Brain microvascular endothelial cell (primary cell): ENCODE measurements around the gene MARCHF3.

ENCODE experiments used
- DNase-seq: peaks from one replicate; pipeline ENCODE4 v3.0.0-alpha.2; 2020
- H3K27ac ChIP-seq: fragments of 250-450 bp; sonication (Bioruptor Pico); 2 replicates; pipeline ENCODE4 v1.5.1; 2020; ENCODE audit warnings: mild to moderate bottlenecking, moderate library complexity
- H3K27me3 ChIP-seq: fragments of 250-450 bp; sonication (Bioruptor Pico); replicated peaks from 2 replicates; pipeline ENCODE4 v1.5.1; 2020; ENCODE audit warnings: mild to moderate bottlenecking
- H3K36me3 ChIP-seq: fragments of 250-450 bp; sonication (Bioruptor Pico); replicated peaks from 2 replicates; pipeline ENCODE4 v1.5.1; 2020; ENCODE audit warnings: mild to moderate bottlenecking
- H3K4me3 ChIP-seq: 2 replicates; pipeline ENCODE4 v1.5.1; 2011; ENCODE audit warnings: low read depth, mild to moderate bottlenecking, control low read depth, low read length, moderate library complexity
- in situ Hi-C: cut with HindIII; loops from 2 replicates; pipeline ENCODE4 v1.10.0; 2017; ENCODE audit warnings: low sequenced_read_pairs, low pct_ligation_motif_present
- TF ChIP-seq, protein P1 (sequence below): IDR thresholded peaks from 2 replicates; pipeline ENCODE4 v1.5.1; 2011; ENCODE audit warnings: low read depth, mild to moderate bottlenecking, moderate library complexity, low read length, control low read depth, inconsistent platforms; ENCODE audit errors: missing control alignments

MARCHF3 gene

GRCh38 chr5:127001621-127002296 is 28.6 kb downstream of the MARCHF3 start:
- TF ChIP-seq, protein P1, sequence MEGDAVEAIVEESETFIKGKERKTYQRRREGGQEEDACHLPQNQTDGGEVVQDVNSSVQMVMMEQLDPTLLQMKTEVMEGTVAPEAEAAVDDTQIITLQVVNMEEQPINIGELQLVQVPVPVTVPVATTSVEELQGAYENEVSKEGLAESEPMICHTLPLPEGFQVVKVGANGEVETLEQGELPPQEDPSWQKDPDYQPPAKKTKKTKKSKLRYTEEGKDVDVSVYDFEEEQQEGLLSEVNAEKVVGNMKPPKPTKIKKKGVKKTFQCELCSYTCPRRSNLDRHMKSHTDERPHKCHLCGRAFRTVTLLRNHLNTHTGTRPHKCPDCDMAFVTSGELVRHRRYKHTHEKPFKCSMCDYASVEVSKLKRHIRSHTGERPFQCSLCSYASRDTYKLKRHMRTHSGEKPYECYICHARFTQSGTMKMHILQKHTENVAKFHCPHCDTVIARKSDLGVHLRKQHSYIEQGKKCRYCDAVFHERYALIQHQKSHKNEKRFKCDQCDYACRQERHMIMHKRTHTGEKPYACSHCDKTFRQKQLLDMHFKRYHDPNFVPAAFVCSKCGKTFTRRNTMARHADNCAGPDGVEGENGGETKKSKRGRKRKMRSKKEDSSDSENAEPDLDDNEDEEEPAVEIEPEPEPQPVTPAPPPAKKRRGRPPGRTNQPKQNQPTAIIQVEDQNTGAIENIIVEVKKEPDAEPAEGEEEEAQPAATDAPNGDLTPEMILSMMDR, result no peak
- no peak overlapping the region for H3K4me3 ChIP-seq
- peak overlapping the region; percentile 87 for H3K27ac ChIP-seq
- in situ Hi-C loops, result no loop called here
- H3K36me3 ChIP-seq, result no peaks in the 10 kb centered on the region
- DNase-seq, result peak; percentile 93
- H3K27me3 ChIP-seq, result no peaks in the 10 kb centered on the region

DNA sequence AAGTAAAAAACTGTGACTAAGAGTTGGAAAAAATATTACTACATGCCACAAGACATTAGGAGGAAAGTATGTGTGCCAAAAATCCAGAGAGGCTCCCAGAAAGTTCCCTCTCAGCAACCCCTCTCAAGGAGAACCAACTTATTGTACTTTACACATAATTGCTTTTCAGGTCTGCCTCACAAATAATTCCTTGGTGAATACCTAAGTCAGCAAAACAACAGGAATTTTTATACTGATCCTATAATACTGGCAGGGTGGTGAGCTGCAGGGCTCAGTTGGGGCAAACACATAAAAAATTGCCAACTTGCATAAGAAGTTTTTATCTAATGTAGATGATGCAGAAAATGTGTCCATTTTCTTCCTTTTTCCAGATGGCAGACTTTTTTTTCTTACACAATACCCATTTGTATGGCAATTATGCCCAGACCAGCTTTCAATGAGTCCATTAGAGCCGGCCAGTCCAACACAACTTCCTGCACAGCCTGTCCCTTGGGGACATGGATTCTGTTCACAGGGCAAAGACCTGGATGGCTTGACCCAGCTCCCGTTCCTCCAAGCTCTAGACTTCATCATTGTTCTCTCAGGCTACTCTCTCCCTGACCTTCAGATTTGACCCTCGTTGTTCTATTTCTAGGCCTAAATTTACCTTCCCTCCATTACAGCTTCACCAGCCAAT is 31.3 kb downstream of the MARCHF3 start:
- Histone ChIP-seq H3K27me3 (no peaks in the 10 kb centered on the region), H3K4me3 (no peak overlapping the region), H3K27ac (no peak overlapping the region), H3K36me3 (no peaks in the 10 kb centered on the region)
- in situ Hi-C loops, result no loop called here
- no peak for DNase-seq
- TF ChIP-seq, protein P1, result no peak

DNA sequence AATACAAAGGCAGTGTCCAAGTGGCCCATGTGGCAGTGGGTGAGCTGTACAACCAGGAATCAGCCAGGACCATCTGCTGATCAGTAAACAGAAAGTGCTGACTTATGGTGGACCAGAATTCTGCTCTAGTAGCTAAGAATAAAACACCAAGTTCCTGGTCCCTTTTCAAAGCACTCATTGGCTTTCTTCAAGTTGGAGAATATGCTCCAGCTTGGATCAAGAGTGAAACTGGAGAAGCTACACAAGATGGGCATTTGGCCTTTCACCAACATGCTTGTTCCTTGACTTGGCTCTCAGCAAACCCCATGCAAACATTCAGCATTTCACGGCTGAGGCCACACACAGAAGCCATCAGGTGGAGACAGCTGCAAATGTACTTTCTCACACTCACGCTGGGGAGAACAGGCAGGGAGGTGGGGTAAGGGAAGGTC is 32.1 kb downstream of the MARCHF3 start:
- no peak overlapping the region for H3K4me3 ChIP-seq
- TF ChIP-seq, protein P1, result no peak
- DNase-seq, result no peak
- no peaks in the 10 kb centered on the region for H3K36me3 ChIP-seq
- H3K27ac ChIP-seq, result no peak overlapping the region
- H3K27me3 ChIP-seq, result no peaks in the 10 kb centered on the region
- in situ Hi-C loops, result no loop called here

GRCh38 chr5:126995689-126996088 is 34.7 kb downstream of the MARCHF3 start:
- TF ChIP-seq, protein P1, result no peak
- Histone ChIP-seq H3K36me3 (no peaks in the 10 kb centered on the region), H3K4me3 (no peak overlapping the region), H3K27me3 (no peaks in the 10 kb centered on the region), H3K27ac (no peak overlapping the region)
- DNase-seq, result no peak
- in situ Hi-C loops, result no loop called here

DNA sequence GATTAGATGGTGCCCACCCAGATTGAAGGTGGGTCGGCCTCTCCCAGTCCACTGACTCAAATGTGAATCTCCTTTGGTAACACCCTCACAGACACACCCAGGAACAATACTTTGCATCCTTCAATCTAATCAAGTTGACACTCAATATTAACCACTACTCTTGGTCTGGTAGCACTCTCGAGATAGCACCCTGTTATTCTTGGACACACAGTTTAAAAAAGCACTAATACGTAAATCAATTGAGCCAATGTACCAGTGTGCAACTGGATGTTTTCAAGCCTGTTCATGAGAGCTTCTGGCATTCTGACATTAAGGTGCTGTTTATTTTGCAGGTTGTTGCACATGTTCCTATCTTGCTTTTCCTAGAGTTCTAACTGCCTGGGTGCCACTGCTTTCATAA is 35.3 kb downstream of the MARCHF3 start:
- no peak overlapping the region for H3K27ac ChIP-seq
- in situ Hi-C loops, result no loop called here
- TF ChIP-seq, protein P1, result no peak

More for the DNA sequence above, 35.3 kb downstream of the MARCHF3 start:
- H3K4me3 ChIP-seq, result no peak overlapping the region
- H3K36me3 ChIP-seq, result no peaks in the 10 kb centered on the region
- H3K27me3 ChIP-seq, result no peaks in the 10 kb centered on the region
- no peak for DNase-seq
